Embryonic facial prominence (tissue), 1 donor: ENCODE measurements around the gene MLLT1.
A peak's percentile ranks its signal among the peaks of the same experiment; 100 is the strongest.

Experiments
- DNase-seq: peaks from one replicate; pipeline ENCODE4 v3.0.0-alpha.2; 2016; ENCODE audit errors: extremely low spot score

Gene MLLT1

DNA sequence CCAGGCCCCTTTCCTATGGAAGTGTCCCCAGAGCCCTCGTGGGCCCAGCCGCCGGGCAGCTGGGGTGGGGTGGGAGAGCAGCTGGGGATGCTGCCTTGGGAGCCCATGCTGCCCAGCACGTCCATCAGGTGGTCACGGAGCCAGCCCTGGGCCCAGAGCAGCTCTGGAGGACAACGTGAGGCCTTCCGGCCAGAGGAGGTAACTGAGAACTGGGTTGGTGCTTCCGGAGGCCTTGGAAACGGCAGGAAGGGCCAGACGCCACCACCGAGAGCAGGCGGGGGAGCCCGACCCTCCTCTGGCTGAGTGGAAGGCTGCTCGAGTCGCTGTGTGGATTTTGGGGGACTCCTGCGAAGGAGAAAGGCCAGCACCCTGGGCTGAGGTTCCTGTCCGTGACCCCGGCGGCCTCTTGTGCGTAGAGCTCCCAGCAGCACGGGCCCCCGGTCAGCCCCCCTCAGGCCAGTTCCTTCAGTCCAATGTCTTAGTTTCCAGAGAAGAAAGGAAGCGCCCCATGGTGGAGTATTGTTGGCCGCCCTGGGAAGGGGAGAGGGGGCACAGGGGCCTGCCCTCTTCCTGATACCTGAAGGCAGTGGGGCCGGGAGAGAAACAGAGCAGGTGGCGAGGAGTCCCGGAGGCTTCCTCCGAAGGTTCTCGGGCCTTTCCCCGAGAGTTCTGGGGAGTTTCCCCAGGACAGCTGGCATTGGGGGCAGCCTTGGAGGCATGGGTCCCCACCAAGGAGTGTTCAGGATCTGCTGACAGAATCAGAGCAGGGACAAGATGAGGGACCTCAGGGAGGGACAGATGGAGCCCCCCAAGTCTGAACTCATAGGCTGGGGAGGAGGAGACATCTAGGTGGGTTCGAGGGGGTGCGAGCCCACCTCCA, 68.8 kb downstream of the MLLT1 start:
- no peak for DNase-seq

DNA sequence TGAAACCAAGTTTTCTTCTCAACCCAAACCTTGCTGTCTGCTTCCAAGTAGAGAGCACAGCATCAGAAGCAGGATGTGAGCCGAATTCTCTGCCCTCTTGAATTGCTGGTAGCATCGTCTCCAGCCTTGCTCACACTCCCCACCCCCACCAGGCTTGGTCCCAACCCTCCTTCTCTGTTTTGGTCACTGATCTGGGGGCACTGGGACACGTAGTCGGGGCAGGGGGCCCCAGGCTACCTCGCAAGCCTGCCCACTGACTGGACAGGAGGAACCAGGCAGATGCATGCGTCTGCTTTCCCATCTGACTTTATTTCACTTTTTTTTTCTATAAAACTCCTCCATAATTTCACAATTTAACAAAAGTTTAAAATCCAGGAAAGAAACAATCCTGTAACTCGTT, 69.7 kb downstream of the MLLT1 start:
- DNase-seq: no peak

DNA sequence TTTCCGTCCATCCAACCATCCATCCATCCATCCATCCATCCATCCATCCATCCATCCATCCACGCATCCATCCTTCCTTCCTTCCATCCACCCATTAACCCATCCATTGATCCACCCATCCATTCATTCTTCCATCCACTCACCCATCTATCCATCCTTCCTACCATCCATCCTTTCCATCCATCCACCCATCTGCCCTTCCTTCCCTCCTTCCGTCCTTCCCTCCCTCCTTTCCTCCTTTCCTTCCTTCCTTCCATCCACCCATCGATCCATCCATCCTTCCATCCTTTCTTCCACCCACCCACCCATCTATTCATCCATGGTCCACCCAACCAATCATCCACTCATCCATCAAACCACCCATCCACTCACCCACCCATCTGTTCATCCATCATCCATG, 70.1 kb downstream of the MLLT1 start:
- no peak for DNase-seq

DNA sequence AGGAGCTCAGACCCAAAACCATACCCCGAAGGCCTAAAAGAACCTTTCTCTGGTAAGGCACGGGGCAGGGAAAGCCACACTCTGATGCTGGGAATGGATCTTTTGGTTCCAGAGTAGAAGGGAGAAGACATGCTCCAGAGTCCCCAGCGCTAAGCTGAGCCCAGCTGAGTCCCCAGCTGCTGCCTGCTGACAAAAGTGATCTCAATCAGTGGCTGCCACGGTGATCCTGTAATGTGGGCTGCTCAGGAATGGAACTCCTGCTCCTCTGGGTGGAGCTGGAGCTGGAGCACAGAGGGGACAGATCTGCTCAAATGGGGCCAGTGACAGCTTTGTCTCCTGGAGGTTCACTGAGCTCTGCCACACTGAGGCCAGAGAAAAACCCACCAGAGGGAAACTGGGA, 70.5 kb downstream of the MLLT1 start:
- no peak for DNase-seq

DNA sequence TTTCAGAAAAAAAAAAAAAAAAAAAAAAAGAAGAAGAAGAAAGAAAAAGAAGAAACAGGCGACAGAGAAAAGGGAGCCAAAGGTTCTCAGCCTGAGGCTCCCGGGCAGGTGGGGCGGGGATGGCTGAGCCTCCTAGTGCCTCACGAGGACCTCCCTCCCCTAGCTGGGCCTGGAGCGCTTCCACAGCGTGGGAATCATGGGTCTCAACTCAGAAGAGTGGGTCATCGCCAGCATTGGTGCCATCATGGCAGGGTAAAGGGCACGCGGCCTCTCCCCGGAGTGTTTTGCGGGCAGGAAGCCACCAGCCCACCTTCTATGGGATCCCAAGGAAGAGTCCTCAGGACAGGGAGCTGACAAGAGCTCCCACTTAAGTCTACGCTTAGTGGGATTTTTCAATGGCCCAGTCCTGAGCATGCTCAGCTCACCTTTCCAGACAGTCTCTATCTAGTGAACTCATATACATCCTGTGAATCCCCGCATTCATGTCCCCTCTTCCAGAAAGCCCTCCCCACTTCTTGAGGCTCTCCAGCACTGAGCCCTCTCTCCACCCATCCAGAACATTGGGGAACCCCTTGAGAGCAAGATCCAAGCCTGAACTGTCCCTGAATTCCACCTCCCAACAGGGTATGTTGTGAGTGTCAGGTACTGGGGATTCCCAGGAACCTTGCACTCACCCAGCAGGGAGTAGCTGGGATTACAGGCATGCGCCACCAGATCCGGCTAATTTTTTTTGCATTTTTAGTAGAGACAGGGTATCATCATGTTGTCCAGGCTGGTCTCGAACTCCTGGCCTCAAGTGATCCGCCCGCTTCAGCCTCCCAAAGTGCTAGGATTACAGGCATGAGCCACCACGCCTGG, 74.7 kb downstream of the MLLT1 start:
- no peak for DNase-seq

DNA sequence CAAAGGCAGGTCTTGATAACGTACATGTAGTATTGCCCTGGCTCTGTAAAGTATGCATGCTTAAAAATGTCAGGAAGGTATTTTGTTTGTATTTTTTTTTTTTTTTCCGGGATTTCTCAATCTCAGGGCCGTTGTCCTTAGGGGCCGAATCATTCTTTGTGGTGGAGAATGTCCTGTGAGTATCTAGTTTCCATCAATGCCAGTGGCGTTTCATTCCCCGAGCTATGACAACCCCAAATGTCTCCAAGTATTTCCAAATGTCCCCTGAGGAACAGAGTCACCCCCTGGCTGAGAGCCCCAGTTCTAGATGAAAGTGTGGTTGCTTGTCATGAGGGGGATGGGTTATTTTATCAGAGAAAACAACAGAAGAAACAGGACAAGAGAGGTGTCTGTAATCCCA, 75.6 kb downstream of the MLLT1 start:
- DNase-seq: no peak

DNA sequence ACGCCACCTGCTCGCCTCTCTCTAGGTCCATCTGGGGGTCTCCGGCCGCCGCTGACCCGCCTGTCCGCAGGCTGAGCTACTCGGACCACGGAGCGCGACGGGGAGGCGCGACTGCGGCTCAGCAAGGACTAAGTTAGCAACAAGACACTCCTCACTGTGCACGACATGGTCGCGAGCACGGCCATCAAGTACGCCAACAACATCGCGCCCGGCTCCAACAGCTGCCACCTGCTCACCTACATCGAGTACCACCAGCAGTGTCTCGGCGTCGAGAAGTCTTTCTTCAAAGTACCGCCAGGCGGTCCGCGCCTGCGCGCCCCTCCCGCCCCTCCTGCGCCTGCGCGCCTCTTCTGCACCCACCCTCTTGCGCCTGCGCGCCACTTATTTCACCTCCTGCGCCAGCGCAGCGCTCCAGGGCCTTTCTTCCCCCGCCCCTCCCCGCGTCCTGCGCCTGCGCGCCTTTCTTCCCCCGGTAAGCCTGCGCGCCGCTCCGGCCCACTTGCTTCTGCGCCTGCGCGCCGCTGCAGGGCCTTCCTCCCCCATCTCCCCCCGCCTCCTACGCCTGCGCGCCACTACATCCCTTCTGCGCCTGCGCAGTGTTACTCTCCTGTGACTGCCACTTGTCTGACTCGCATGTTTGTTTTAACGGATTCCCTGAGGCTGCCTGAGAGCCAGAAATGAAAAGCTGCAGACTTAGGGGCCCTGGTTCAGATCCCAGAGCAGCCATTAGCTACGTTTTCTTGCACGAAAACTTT, 80.4 kb downstream of the MLLT1 start:
- peak; percentile 98 for DNase-seq

DNA sequence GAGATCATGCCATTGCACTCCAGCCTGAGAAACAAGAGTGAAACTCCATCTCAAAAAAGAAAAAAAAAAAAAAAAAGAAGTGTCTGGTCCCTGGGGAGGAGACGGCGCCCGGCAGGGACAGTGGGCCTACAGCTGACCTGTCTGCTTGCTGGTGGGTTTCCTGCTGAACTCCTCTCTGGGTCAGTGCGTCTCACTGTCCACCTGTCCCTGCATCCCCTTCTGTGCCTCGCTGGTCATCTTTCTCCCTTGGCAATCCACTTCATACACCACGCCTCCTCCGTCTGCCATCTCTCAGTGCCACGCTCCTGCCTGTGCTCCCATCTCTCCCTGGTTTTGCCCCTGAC, 80.9 kb downstream of the MLLT1 start:
- no peak for DNase-seq

DNA sequence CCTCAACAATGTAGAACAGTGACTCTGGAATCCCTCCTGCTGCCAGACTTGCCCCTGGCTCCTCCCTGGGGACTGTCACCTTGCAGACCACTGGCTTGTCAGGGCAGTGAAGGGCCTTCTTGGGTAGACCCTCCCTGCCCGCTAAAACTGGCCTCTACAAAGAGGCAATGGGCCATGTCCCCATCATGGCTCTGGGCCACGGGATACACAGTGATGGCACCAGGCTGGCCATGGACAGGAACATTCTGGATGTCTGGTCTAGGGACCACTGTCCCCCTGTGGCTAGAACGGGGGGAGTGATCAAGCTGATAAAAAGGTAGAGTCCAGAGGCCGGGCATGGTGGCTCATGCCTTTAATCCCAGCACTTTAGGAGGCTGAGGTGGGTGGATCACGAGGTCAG, 83.4 kb downstream of the MLLT1 start:
- no peak for DNase-seq

DNA sequence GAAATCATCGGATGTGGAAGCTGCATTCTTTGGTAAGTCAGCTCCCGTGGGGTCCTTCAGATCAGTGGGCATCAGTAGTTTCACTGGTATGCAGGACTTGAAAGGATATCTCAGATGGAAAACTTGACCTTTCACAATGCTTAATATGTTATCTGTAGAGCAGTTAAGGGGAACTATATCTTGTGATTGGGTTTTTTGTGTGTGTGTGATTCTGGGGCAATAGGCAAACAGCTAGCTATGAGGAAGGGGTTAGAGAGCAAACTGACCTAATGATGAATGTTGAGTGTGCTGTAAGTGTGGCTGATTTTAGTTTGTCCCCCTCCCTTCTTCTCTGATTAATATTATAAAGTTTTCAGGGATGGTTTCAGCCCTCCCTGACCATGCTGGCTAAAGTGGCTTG, 91.0 kb downstream of the MLLT1 start:
- DNase-seq: no peak

DNA sequence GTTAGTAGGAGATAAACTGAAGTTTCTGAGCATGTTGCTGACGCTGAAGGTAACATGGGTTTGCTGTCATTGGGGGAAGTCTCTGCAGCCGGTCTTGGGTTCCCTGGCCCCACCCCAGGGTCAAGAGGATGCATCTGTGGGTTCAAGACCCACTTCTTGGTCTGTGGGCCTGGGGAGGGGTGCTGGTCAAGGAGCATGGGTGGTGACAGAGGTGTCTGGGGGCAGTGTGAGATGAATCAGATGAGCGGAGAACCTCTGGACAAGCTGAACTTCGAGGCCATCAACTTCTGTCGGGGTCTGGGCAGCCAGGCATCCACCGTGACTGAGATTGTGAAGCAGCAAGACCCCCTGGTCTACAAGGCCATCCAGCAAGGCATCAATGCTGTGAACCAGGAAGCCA, 92.4 kb downstream of the MLLT1 start:
- DNase-seq: no peak

DNA sequence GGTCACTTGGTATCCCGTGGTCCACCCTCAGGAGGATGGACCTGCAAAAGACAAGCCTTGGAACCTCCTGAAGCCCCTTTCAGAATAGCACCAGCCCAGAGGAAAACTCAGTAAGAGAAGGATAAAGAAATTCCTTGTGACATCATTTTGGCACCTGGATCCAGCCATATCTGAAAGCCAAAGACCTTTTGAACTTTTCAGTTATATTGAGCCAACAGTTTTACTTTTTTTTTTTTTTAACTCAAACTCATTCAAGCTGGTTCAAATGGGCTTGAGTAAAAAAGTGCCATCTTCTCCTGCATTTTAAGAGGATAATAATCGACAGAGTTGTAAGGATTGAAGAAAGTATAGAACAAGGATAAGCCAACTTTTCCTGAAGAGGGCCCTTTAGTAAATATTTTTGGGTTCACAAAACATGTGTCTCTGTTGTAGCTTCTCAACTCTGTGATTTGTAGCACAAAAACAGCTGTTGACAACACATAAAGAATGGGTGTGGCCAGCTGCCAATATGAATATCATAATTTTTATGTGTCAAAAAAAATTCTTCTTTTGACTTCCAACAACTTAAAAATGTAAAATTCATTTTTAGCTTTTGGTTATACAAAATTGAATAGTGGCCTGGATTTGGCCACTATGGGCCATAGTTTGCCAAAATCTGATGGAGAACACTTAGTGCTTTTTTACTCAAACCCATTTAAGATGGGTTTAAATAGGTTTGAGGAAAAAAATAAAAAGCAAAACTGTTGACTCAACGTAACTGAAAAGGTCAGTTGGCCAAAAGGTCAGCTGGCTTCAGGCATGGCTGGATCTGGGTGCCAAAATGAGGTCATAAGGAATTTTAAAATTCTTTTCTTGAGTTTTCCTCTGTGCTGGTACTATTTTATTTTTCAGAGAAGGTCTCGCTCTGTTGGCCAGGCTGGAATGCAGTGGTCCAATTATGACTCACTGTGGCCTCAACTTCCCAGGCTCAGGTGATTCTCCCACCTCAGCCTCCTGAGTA, 93.6 kb downstream of the MLLT1 start:
- DNase-seq: no peak

DNA sequence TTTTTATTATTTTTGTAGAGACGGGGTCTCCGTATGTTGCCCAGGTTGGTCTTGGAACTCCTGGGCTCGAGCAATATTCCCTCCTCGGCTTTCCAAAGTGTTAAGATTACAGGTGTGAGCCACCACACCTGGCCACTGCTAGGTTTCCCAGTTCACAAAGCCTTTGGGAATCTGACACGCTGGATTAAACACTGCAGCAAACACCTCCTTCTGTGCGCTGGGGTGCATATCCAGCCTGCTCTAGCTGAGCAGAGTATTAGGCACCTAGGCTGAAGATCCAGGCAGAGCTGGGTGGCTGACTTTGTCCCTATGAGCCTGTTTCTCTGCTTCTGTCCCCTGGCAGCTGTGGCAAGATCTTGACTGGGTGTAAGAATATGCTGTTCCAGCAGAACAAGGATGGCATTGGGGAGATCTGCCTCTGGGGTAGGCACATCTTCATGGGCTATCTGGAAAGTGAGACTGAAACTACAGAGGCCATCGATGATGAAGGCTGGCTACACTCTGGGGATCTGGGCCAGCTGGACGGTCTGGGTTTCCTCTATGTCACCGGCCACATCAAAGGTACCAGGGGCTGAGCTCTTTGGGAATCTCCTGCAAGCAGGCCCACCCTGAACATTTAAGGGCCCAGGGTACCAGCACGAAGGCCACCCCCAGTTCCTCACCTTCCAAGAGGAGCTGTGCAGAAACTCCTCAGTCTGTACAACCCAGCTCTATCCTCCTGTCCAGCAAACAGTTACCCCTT, 94.5 kb downstream of the MLLT1 start:
- no peak for DNase-seq

DNA sequence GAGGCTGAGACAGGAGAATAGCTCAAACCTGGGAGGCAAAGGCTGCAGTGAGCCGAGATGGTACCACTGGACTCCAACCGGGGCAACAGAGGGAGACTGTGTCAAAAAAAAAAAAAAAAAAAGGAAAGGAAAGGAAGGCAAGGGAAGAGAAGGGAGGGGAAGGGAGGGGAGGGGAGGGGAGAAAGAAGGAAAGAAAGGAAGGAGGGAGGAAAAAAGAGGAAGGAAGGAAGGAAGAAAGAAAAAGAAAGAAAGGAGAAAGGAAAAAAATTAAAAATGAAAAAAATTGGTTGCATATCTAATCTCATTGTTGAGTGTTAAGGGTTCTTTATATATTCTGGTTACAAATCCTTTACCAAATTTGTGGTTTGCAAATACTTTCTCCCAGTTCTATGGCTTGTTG, 98.7 kb downstream of the MLLT1 start:
- no peak for DNase-seq

DNA sequence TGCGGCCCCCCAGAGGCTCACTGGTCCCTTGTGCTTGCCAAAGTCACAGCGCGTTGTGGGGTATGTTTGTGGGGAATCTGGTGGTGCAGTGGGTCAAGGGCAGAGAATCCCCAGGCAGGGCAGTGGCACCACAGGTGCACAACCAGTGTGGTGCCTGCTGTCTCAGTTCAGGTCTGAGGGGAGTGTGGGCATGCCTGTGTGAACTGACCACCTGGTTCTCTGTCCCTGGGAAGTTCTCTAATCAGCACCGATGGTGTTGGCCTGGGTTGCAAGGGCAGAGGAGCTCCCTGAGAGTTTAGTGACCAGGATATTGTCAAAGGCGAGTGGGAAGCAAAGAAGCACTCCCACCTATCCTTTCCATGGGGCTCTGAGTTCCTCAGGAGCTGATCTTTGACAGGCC, 106.6 kb downstream of the MLLT1 start:
- no peak for DNase-seq

DNA sequence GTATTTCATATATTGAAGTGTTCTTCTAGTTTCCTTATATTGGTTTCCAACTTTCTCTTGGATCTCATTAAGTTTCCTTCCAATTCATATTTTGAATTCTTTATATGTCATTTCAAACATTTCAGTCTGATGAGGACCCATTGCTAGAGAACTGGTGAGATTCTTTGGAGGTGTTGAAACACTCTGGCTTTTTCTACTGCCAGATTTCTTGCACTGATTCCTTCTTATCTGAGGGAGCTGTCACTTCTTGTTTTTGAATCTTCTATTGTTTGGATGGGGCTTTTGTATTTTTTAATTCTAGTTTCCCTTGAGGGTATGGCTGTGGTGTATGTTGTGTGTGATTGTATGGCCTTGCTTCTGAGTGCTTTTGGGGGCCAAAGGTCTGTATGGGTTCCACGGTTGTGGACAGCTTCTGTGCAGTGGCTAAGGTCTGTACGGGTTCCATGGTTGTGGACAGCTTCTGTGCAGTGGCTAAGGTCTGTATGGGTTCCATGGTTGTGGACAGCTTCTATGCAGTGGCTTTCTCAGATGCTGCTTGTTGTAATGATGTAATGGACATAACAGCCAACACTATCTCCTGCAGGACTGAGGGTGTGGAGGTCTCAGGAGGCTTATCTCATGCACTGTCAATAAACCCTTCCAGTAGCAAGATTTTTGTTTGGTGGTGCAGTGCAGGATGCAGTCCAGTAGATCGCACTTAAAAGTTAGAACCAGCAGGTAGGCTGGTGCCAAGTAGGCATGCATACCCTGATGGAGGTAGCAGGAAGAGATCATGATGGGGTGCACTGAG, 107.5 kb downstream of the MLLT1 start:
- no peak for DNase-seq

DNA sequence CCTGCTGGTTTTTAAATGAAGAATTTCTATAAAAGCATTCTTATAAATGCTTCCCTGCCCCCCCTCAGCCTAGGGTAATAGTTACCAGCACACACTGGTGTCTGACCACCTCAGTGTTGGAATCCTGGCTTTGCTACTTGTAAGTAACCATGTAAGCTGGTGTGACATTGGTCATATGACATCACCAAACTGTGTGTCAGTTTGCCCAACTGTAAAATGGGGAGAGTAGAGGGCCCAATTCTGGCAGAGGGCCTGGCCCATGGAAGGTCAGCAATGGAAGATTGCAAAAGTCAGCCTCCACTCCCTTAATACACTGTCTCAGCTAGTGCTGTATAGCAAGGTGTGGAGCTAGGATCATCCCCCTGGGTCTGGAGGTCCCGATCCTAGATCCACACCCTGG, 112.7 kb downstream of the MLLT1 start:
- DNase-seq: no peak

DNA sequence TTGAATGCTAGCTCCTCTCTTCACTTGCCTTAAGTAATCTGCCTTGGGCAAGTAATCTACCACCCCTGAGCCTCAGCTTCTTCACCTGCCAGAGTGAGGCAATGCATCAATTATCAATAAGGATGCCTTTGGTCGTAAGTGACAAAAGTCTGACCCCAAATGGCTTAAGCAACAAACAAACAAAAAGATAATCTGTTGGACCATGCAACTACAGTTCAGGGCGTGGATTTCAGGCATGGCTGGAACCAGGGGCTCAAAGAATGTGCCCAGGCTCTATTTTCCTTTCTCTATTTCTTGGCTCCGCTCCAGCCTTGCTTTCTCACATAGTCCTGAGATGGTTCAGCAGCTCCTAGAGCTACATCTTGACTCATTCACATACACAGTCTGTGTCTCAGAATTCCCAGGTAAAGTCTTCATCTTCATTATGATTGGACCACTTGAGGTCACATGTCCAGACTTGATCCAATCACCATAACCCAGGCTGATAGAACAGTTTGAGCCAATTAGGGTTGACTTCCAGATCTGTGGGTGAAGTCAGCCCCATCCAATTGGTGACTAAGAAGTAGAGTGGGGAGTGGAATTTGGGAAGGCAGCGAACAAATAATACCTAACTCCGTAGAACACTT, 114.8 kb downstream of the MLLT1 start:
- no peak for DNase-seq

DNA sequence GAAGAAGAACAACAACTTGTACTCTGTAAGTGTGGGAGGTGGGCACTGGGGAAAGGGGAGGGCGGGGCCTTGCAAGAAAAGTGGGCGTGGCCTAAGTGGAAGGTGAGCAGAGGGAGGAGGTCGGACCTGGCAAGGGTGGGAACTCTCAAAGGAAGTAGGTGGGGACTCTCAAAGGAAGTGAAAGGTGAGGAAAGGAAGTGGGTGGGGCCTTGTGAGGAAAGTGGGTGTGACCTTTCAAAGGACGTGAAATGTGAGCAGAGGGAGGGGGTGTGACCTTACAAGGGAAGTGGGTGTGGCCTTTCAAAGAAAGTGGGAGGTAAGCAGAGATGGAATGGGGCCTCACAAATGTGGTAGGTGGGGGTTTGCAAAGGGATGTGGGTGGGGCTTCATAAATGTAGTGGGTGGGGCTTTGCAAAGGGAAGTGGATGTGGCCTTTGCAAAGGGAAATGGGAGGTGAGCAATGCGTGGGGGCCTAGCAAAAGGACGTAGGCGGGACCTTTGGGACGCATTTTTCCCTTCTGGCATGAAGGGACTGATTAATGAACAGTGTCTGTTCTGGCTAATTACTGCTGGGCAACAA, 118.4 kb downstream of the MLLT1 start:
- DNase-seq: no peak
